Measurements from ENCODE around the gene RPL26.

The RPL26 gene

DNA sequence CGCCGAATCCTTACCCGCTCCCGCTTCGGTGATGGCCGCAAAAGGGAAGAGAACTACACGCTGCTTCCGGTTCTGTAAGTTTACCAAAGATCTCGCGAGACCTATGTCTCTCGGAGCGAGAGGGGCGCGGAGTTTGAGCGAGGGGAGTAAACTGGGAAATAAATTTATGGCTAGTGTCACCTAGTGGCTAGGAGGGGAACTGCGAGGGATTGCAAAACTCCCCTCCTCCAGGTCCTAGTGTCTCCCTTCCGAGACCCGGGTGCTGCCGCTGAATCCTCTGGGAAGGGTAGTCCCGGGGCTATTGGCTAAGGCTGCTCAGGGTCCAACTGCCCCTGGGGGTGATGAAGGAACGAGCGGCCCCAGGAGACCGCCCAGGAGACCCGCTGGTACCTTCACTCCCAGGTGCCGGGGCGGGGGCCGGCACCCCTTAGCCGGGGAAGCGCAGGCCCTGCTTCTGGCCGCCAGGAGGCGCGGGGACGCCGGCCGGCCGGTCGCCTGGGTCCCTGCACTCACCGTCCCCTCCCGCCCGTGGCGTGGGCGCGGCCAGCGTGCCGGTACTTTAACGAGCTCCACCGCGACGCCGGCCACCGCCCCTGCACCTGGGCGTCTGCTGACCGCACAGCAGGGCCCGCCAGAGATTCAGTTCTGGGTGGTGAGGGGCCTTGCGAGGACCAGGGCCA is at the start of gene RPL26:
Gene RPL26 (minus strand): TSS at position 51 of the 680 bp plus-strand sequence. CDS start 883 bp downstream, outside the sequence.
- TF ChIP-seq, protein P1, sequence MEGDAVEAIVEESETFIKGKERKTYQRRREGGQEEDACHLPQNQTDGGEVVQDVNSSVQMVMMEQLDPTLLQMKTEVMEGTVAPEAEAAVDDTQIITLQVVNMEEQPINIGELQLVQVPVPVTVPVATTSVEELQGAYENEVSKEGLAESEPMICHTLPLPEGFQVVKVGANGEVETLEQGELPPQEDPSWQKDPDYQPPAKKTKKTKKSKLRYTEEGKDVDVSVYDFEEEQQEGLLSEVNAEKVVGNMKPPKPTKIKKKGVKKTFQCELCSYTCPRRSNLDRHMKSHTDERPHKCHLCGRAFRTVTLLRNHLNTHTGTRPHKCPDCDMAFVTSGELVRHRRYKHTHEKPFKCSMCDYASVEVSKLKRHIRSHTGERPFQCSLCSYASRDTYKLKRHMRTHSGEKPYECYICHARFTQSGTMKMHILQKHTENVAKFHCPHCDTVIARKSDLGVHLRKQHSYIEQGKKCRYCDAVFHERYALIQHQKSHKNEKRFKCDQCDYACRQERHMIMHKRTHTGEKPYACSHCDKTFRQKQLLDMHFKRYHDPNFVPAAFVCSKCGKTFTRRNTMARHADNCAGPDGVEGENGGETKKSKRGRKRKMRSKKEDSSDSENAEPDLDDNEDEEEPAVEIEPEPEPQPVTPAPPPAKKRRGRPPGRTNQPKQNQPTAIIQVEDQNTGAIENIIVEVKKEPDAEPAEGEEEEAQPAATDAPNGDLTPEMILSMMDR (IDR thresholded peaks at IDR 0.05; ENCODE audit: borderline replicate concordance, insufficient read depth, low read depth, low read length) = peak; percentile 83
- peak within 1 kb of the TSS; percentile 87 for H3K4me3 ChIP-seq (ENCODE audit: low read depth, low read length)

DNA sequence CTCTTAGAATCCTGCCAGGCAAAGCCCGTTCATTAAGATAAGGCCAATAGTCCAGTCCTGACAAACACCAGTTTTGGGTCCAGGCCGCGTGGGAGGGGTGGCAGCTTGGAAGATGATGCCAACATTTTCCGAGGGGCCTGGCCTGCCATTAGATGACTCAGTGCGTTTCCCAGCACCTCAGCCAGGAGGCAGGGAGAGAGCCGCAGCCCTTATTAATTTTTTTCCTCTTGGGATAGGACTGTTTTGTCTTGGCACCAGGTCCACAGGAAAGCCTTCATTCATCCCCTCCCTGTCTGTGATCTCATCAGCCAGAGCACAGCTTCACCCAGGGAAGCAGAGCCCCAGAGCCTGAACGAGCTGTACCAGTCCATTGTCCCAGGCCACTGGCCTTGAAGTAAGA is 48.0 kb upstream of the RPL26 start:
- H3K4me3 ChIP-seq (ENCODE audit: low read depth, low read length) = no peak overlapping the region

DNA sequence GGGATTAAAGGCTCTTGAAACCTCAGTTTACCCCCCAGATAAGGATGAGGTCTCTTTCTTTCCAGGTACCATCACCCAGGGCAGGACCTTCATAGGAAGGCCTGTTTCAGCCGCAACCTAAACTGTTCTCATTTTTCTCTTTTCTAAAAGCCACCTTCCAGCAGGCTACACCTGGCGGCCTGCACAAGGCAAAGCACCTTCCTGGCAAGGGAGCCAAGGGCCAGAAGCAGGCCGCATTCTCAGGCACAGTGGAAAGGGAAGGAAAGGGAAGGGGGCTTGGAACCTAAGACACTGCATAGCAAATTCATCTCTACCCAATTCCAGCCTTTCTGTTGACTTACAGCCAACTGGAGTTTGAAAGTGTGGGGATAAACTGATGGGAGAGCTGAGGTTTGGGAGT is 43.8 kb upstream of the RPL26 start:
- H3K4me3 ChIP-seq (ENCODE audit: low read depth, low read length) = no peak overlapping the region
- TF ChIP-seq, protein P1 (IDR thresholded peaks at IDR 0.05; ENCODE audit: borderline replicate concordance, insufficient read depth, low read depth, low read length) = no peak

More for the DNA sequence above, 48.0 kb upstream of the RPL26 start:
- TF ChIP-seq, protein P1 (IDR thresholded peaks at IDR 0.05; ENCODE audit: borderline replicate concordance, insufficient read depth, low read depth, low read length) = no peak

DNA sequence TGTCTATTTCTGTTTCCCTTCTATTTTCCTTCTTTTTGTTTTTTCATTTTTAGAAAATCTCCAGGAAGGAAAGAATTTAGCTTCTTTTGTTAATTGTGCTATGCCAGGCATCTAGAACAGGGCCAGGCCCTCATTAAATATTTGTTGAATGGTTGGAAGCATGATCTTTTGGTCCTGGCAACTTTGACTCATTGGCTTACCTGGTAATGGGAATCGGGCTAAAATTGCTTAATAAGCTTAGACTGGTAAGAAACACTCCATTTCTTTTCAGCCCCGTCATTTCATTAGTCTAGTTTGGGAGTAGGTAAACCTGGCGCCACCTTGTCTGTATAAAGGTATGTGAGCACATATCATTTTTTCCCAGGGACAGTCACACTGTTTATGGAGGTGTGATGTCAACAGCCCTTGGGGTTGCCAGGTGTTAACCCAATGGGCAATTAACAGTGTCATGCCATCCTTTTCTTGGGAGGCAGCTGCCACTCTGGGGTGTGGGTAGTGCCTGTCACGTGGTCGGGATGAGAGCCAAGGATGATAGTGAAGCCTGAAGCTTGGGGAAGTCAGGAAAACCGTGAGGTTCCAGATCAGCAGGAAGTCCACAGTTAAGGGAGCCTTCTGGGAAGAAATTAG is 43.2 kb upstream of the RPL26 start:
- TF ChIP-seq, protein P1 (IDR thresholded peaks at IDR 0.05; ENCODE audit: borderline replicate concordance, insufficient read depth, low read depth, low read length) = no peak

DNA sequence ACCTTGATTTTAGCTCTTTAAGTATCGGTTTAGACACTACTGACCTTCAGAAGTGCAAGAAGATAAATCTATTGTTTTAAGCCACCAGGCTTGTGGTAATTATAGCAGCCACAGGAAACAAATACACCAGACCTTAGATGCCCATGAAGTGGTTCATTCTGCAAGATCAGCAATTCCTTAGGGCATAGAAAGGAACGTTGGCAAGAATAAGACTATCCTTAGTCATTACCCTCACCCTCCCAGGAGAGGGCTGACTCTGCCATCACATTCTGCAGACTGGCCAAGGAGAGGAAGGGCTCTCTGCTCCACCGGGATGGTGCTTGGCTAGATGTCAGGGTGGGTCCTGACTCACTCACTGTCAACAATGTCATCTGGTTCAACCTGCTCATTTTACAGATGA is 38.6 kb upstream of the RPL26 start:
- no peak overlapping the region for H3K4me3 ChIP-seq (ENCODE audit: low read depth, low read length)
- TF ChIP-seq, protein P1 (IDR thresholded peaks at IDR 0.05; ENCODE audit: borderline replicate concordance, insufficient read depth, low read depth, low read length) = no peak

More for the DNA sequence above, 43.2 kb upstream of the RPL26 start:
- no peak overlapping the region for H3K4me3 ChIP-seq (ENCODE audit: low read depth, low read length)

DNA sequence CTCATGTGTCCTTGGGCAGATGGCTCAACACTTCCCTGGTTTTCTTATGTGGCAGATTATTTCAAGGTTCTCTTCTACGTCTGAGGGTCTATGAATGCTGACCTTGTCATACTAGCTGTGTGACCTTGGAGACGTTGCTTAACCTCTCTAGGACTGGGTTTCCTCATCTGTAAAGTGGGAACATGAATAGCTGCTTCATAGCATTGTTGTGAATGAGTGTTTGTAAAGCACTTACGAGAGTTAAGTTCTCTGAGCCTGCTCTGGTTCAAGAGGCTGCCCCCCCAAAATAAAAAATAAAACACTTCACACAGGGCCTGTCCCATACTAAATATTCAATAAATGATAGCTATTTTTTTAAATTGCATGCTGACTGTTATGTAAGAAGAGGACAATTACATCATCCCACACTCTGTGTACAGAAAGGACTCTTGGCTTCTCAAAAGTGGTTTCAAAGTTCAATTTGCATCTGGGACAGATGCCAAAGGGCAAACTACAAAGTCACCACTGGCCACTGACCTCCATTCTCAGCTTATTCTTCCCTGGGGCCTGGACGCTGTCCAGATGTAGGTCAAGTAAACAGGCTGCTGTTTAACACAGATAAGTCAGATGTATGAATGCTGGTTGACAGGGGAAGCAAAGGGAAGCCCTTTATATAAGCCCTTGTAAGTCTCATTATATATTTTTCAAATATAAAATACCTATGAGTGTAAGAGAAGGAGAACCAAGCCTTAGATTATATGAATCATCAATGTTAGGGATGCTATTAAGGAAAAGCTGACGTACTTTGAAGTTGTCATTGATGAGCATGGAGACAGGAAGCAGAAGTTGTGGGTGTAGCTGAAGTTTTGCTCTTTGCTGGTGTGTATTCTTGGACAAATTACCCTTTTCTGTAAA is 37.3 kb upstream of the RPL26 start:
- TF ChIP-seq, protein P1 (IDR thresholded peaks at IDR 0.05; ENCODE audit: borderline replicate concordance, insufficient read depth, low read depth, low read length) = no peak
- no peak overlapping the region for H3K4me3 ChIP-seq (ENCODE audit: low read depth, low read length)
